Measurements from ENCODE around the gene MOCS1.

MOCS1 gene

DNA sequence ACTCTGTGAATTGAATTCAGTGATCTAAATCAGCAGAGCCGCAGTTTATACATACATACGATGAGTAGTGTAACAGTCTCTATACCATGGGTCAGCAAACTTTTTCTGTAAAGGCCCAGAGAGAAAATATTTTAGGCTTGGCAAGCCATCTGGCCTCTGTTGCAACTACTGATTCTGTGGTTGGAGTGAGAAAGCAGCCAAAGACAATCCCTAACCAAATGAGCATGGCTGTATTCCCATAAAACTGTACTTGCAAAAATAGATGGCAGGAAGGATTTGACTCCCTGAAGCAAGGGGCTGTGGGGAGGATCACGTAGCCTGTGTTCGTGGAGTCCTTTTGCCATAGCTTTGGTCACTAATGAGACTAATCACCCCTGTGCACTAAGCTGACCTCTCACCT is 17.9 kb upstream of the MOCS1 start (continued):
- no peak for TF ChIP-seq ZNF645 (tag by site-specific recombination; IDR thresholded peaks at IDR 0.05)
- TF ChIP-seq ZBTB17 (tag by site-specific recombination; IDR thresholded peaks at IDR 0.05): no peak
- no peak for TF ChIP-seq ZNF664 (tag by site-specific recombination; IDR thresholded peaks at IDR 0.05)
- no peak for TF ChIP-seq ZNF843 (tag by site-specific recombination; IDR thresholded peaks at IDR 0.05)
- TF ChIP-seq GLIS1 (tag by site-specific recombination; IDR thresholded peaks at IDR 0.05): no peak
- no peak for TF ChIP-seq KLF17 (tag by site-specific recombination; IDR thresholded peaks at IDR 0.05)
- no peak for TF ChIP-seq ZNF830 (tag by site-specific recombination; IDR thresholded peaks at IDR 0.05; ENCODE audit: low read depth)

- POLR2A ChIA-PET: no interaction called here
- CTCF ChIA-PET: interaction anchor here (0.8 kb wide), 1 partner anchor 49 kb away, joined by 3 read pairs; no protein-coding TSS in a partner anchor
These were observed 17.5 kb upstream of the MOCS1 start for GRCh38 chr6:39951716-39952115.

More at GRCh38 chr6:39951716-39952115, 17.5 kb upstream of the MOCS1 start:
- Histone ChIP-seq H3K4me1 (ENCODE audit: control insufficient read depth, insufficient read depth, low read length) (no peaks in the 10 kb centered on the region), H3K36me3 (ENCODE audit: control insufficient read depth in 2 of 2, insufficient read depth in 1 of 2, low read length in 2 of 2) (no peaks in the 10 kb centered on the region), H3K4me3 (ENCODE audit: low read depth, low read length) (no peak overlapping the region), H3K9me3 (ENCODE audit: control insufficient read depth, insufficient read depth, low read depth, low read length) (no peaks in the 10 kb centered on the region), H3K27ac (ENCODE audit: extremely low read depth, low read depth, low read length) (no peak overlapping the region)
- TF ChIP-seq, protein P1, sequence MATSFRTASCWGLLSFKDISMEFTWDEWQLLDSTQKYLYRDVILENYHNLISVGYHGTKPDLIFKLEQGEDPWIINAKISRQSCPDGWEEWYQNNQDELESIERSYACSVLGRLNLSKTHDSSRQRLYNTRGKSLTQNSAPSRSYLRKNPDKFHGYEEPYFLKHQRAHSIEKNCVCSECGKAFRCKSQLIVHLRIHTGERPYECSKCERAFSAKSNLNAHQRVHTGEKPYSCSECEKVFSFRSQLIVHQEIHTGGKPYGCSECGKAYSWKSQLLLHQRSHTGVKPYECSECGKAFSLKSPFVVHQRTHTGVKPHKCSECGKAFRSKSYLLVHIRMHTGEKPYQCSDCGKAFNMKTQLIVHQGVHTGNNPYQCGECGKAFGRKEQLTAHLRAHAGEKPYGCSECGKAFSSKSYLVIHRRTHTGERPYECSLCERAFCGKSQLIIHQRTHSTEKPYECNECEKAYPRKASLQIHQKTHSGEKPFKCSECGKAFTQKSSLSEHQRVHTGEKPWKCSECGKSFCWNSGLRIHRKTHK (tag by site-specific recombination; IDR thresholded peaks at IDR 0.05): no peak
- TF ChIP-seq ZBTB11 (tag by site-specific recombination; conservative IDR thresholded peaks at IDR 0.05; ENCODE audit: low read depth): no peak
- no peak for TF ChIP-seq ZBTB10 (tag by site-specific recombination; IDR thresholded peaks at IDR 0.05)
- no peak for TF ChIP-seq YY2 (tag by site-specific recombination; IDR thresholded peaks at IDR 0.05)
- no peak for TF ChIP-seq ZNF354C (tag by site-specific recombination; IDR thresholded peaks at IDR 0.05; ENCODE audit: borderline replicate concordance, low read depth)
- no peak for TF ChIP-seq EGR2 (tag by site-specific recombination; IDR thresholded peaks at IDR 0.05; ENCODE audit: low read depth)
- TF ChIP-seq ZNF660 (tag by site-specific recombination; IDR thresholded peaks at IDR 0.05): no peak
- TF ChIP-seq ZNF341 (tag by site-specific recombination; IDR thresholded peaks at IDR 0.05; ENCODE audit: low read depth): no peak
- no peak for TF ChIP-seq ZNF623 (tag by site-specific recombination; IDR thresholded peaks at IDR 0.05)
- TF ChIP-seq YY1 (tag by site-specific recombination; IDR thresholded peaks at IDR 0.05): no peak
- TF ChIP-seq, protein P2, sequence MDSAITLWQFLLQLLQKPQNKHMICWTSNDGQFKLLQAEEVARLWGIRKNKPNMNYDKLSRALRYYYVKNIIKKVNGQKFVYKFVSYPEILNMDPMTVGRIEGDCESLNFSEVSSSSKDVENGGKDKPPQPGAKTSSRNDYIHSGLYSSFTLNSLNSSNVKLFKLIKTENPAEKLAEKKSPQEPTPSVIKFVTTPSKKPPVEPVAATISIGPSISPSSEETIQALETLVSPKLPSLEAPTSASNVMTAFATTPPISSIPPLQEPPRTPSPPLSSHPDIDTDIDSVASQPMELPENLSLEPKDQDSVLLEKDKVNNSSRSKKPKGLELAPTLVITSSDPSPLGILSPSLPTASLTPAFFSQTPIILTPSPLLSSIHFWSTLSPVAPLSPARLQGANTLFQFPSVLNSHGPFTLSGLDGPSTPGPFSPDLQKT (IDR thresholded peaks at IDR 0.05; ENCODE audit: borderline replicate concordance, low read depth, low read length): no peak
- TF ChIP-seq ZNF239 (tag by site-specific recombination; IDR thresholded peaks at IDR 0.05): no peak
- no peak for TF ChIP-seq ZNF184 (tag by site-specific recombination; IDR thresholded peaks at IDR 0.05)
- TF ChIP-seq, protein P3, sequence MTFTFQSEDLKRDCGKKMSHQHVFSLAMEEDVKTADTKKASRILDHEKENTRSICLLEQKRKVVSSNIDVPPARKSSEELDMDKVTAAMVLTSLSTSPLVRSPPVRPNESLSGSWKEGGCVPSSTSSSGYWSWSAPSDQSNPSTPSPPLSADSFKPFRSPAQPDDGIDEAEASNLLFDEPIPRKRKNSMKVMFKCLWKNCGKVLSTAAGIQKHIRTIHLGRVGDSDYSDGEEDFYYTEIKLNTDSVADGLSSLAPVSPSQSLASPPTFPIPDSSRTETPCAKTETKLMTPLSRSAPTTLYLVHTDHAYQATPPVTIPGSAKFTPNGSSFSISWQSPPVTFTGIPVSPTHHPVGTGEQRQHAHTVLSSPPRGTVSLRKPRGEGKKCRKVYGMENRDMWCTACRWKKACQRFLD (tag by site-specific recombination; IDR thresholded peaks at IDR 0.05): no peak
- no peak for TF ChIP-seq ZXDB (tag by site-specific recombination; IDR thresholded peaks at IDR 0.05)
